Stimulated activated CD8-positive, alpha-beta memory T cell treated with anti-CD3 and anti-CD28 coated beads, Interleukin-15, amount 100 ng/mL, for 48 hours (primary cell): Measurements from ENCODE around the gene IKBIP.
"Not testable (repeated sequence)": the region's sequence is repeated elsewhere in the genome, so short reads cannot be mapped to it uniquely, and the experiment has no call there.

ENCODE experiments used
- DNase-seq, 2 donors: peaks; one replicate each; pipeline ENCODE4 v3.0.0-alpha.2; 2020; ENCODE audit warnings: low read depth in 2 of 2

Gene IKBIP

GRCh38 chr12:98644712-98645571 is at the start of gene IKBIP, which contains the start of gene APAF1:
IKBIP (minus strand) TSS chr12:98644788; CDS start chr12:98644701, 87 bp downstream.
APAF1 (plus strand) TSS chr12:98645290; CDS start chr12:98648360, 3,070 bp downstream.
- DNase-seq = peak; percentile 95 to 97

GRCh38 chr12:98691351-98691750 is 46.8 kb upstream of the IKBIP start:
- no peak for DNase-seq

GRCh38 chr12:98686603-98687002 is 42.0 kb upstream of the IKBIP start:
- no peak for DNase-seq

GRCh38 chr12:98684199-98684598 is 39.6 kb upstream of the IKBIP start:
- DNase-seq = no peak

- DNase-seq = no peak
Observed at GRCh38 chr12:98679611-98680005, 35.0 kb upstream of the IKBIP start.

- DNase-seq = no peak
Observed at GRCh38 chr12:98678946-98679610, 34.5 kb upstream of the IKBIP start.

- no peak for DNase-seq
Observed at GRCh38 chr12:98678236-98678945, 33.8 kb upstream of the IKBIP start.

GRCh38 chr12:98674841-98675240 is 30.3 kb upstream of the IKBIP start:
- DNase-seq = no peak

- no peak for DNase-seq
Observed at GRCh38 chr12:98671459-98671858, 26.9 kb upstream of the IKBIP start.

GRCh38 chr12:98669751-98670150 is 25.2 kb upstream of the IKBIP start:
- no peak for DNase-seq

GRCh38 chr12:98660521-98660920 is 15.9 kb upstream of the IKBIP start:
- DNase-seq = no peak

- DNase-seq = no peak
Observed at GRCh38 chr12:98656289-98657101, 11.9 kb upstream of the IKBIP start.

- DNase-seq = no peak
Observed at GRCh38 chr12:98653866-98654493, 9.4 kb upstream of the IKBIP start.

- no peak for DNase-seq
Observed at GRCh38 chr12:98651328-98651727, 6.7 kb upstream of the IKBIP start.

- DNase-seq = no peak
Observed at GRCh38 chr12:98646294-98647090, 1.9 kb upstream of the IKBIP start.

- DNase-seq = no peak
Observed at GRCh38 chr12:98645572-98646067, 1.0 kb upstream of the IKBIP start.

- no peak for DNase-seq
Observed at GRCh38 chr12:98644433-98644711, 216 bp downstream of the IKBIP start.

GRCh38 chr12:98642801-98643200 is 1.8 kb downstream of the IKBIP start:
- DNase-seq = not testable (repeated sequence)

- no peak for DNase-seq
Observed at GRCh38 chr12:98639491-98639890, 5.1 kb downstream of the IKBIP start.

GRCh38 chr12:98638009-98638408 is 6.6 kb downstream of the IKBIP start:
- DNase-seq = no peak
